HUES6 (cell line): ENCODE measurements around the gene ACOT7.

Experiments used
- H3K27ac ChIP-seq: 2 replicates; pipeline ENCODE4 v1.7.0; 2013; ENCODE audit warnings: low read depth, mild to moderate bottlenecking, low read length, inconsistent platforms
- H3K27me3 ChIP-seq: 2 replicates; pipeline ENCODE4 v1.6.1; 2013; ENCODE audit warnings: low read length; ENCODE audit not compliant: control insufficient read depth, insufficient read depth
- H3K36me3 ChIP-seq: 2 replicates; pipeline ENCODE4 v1.6.1; 2013; ENCODE audit warnings: low read length; ENCODE audit not compliant: control insufficient read depth, insufficient read depth
- H3K4me1 ChIP-seq: 2 replicates; pipeline ENCODE4 v1.6.1; 2013; ENCODE audit warnings: low read length; ENCODE audit not compliant: control insufficient read depth, insufficient read depth
- H3K4me3 ChIP-seq: 2 replicates; pipeline ENCODE4 v1.5.1; 2013; ENCODE audit warnings: low read depth, low read length
- H3K9ac ChIP-seq: one replicate; pipeline ENCODE4 v1.6.1; 2013; ENCODE audit warnings: mild to moderate bottlenecking, low read length
- H3K9me3 ChIP-seq: 2 replicates; pipeline ENCODE4 v1.6.1; 2013; ENCODE audit warnings: low read depth, low read length; ENCODE audit not compliant: control insufficient read depth, insufficient read depth

ACOT7 gene

GRCh38 chr1:6301526-6301925 lies 92.0 kb downstream of the ACOT7 start:
- H3K27me3 ChIP-seq, result no peaks in the 10 kb centered on the region
- no peak overlapping the region for H3K9ac ChIP-seq
- no peak overlapping the region for H3K27ac ChIP-seq
- peaks cover 4% of the 10 kb centered on the region; the same call in 1 of the 2 replicates for H3K9me3 ChIP-seq
- no peak overlapping the region for H3K4me3 ChIP-seq
- peaks cover 22% of the 10 kb centered on the region for H3K36me3 ChIP-seq
- H3K4me1 ChIP-seq, result no peaks in the 10 kb centered on the region

DNA sequence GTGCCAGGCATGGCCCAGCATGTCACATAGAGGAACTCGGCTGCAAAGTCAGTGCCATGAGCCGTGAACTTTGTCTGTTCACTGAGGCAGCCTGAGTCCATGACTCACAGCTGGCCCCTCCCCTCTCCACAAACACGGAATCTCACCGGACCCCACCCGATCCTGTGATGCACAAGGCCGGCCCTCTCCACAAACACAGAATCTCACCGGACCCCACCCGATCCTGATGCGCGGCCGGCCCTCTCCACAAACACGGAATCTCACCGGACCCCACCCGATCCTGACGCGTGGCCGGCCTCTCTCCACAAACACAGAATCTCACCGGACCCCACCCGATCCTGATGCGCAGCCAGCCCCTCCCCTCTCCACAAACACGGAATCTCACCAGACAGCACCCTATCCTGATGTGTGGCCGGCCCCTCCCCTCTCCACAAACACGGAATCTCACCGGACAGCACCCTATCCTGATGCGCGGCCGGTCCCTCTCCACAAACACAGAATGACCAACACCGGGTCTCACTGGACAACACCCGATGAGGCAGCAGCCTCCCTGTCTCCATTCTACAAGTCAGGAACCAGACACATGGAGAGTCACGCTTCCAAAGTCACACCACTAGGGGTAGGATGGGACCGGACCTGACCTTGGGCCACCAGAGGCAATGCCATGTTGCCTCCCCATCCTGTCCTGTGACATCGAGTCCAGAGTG lies 93.1 kb downstream of the ACOT7 start:
- no peaks in the 10 kb centered on the region for H3K4me1 ChIP-seq
- H3K27me3 ChIP-seq, result no peaks in the 10 kb centered on the region
- H3K9me3 ChIP-seq, result no peaks in the 10 kb centered on the region
- no peak overlapping the region for H3K27ac ChIP-seq
- no peak overlapping the region for H3K4me3 ChIP-seq
- H3K9ac ChIP-seq, result no peak overlapping the region
- H3K36me3 ChIP-seq, result peaks cover 17% of the 10 kb centered on the region; the same call in 1 of the 2 replicates

- Histone ChIP-seq H3K36me3 (peaks cover 20% of the 10 kb centered on the region), H3K27me3 (no peaks in the 10 kb centered on the region), H3K27ac (no peak overlapping the region), H3K9me3 (no peaks in the 10 kb centered on the region), H3K9ac (no peak overlapping the region), H3K4me1 (no peaks in the 10 kb centered on the region), H3K4me3 (no peak overlapping the region)
Observed at GRCh38 chr1:6299557-6300165, 93.9 kb downstream of the ACOT7 start.

DNA sequence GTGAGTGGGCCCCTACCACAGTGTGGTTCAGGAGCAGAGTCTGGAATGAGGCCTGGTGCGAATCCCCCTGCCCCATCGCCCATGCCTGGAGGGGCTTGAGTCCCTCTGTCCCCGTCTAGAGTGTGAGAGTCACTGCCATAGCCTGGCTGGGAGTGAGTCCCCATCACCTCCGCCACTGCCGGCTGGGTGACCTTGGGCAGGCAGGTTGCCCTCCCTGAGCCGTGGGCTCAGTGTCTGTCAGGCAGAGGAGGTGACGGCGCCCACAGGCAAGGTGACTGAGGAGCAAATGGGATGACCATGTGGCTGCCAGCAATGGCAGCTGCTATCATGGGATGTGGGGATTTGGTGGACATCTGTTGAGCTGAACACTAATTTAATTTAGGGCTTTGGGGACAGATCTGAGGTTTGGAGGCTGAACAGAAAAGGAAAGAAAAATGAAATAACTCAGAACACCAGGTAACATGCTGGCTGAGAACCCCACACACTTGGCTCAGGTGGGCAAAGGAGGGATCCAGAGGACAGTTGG lies 94.6 kb downstream of the ACOT7 start:
- Histone ChIP-seq H3K4me1 (no peaks in the 10 kb centered on the region), H3K9ac (no peak overlapping the region), H3K27ac (no peak overlapping the region), H3K36me3 (peaks cover 26% of the 10 kb centered on the region), H3K4me3 (no peak overlapping the region), H3K27me3 (no peaks in the 10 kb centered on the region), H3K9me3 (no peaks in the 10 kb centered on the region)

DNA sequence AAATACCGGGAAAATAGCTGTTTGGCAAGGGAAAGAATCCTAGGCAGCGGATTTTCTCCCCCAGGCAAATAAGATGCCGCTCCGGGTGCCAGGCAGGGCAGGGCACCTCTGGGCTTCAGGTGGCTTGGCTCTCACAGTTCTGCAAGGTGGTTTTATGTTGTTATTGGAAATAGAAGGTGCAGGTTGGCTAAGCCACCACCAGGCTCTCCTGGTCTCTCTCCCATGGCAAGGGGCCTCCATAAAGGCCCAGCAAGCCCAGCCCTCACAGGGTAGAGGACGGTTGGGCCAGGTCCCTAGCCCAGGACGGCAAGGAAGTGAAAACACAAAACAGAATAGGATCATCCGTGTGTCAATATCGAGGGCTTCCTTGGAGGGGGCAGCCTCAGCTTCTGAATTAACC lies 95.0 kb downstream of the ACOT7 start:
- H3K9me3 ChIP-seq, result no peaks in the 10 kb centered on the region
- H3K27me3 ChIP-seq, result no peaks in the 10 kb centered on the region
- H3K4me3 ChIP-seq, result no peak overlapping the region
- H3K27ac ChIP-seq, result no peak overlapping the region
- peaks cover 31% of the 10 kb centered on the region for H3K36me3 ChIP-seq
- no peaks in the 10 kb centered on the region for H3K4me1 ChIP-seq
- H3K9ac ChIP-seq, result no peak overlapping the region

- Histone ChIP-seq H3K9ac (no peak overlapping the region), H3K36me3 (peaks cover 32% of the 10 kb centered on the region), H3K27ac (no peak overlapping the region), H3K27me3 (no peaks in the 10 kb centered on the region), H3K9me3 (no peaks in the 10 kb centered on the region), H3K4me1 (no peaks in the 10 kb centered on the region), H3K4me3 (no peak overlapping the region)
Observed at GRCh38 chr1:6295910-6296309, 97.7 kb downstream of the ACOT7 start.

DNA sequence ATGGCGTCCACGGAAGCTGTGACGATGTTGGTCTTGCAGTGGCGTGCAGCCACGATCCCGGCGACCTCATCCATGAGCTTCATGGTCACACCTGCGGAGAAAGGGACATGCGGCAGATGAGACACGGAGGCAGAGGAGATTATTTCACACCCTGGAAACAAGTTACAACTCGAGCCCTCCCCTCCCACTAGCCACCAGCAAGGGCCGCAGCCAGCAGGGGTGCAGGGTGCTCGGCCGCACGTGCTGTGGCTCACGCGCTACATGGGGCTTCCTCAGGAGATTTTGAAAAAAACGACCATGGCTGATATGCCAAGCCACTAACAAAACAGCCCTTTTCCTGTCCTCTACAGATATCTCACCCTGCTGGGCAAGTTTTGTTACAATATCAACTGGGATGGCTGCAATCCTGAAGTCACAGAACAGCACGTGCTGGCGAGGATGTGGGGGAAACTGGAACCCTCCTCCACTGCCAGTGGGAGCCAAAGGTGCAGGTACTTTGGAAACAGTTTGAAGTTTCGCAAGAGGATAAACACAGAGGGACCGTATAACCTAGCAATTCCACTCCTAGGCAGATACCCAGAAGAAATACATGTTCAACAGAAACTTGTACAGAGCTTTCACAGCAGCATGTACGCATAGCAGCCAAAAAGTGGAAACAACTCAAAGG lies 98.5 kb downstream of the ACOT7 start:
- H3K27ac ChIP-seq, result no peak overlapping the region
- H3K36me3 ChIP-seq, result peaks cover 29% of the 10 kb centered on the region
- no peaks in the 10 kb centered on the region for H3K27me3 ChIP-seq
- H3K9ac ChIP-seq, result no peak overlapping the region
- no peaks in the 10 kb centered on the region for H3K4me1 ChIP-seq
- H3K9me3 ChIP-seq, result no peaks in the 10 kb centered on the region
- H3K4me3 ChIP-seq, result no peak overlapping the region

GRCh38 chr1:6294080-6294889 lies 99.3 kb downstream of the ACOT7 start:
- no peak overlapping the region for H3K27ac ChIP-seq
- H3K36me3 ChIP-seq, result peaks cover 22% of the 10 kb centered on the region
- H3K9me3 ChIP-seq, result no peaks in the 10 kb centered on the region
- no peaks in the 10 kb centered on the region for H3K4me1 ChIP-seq
- H3K27me3 ChIP-seq, result no peaks in the 10 kb centered on the region
- no peak overlapping the region for H3K4me3 ChIP-seq
- no peak overlapping the region for H3K9ac ChIP-seq

- H3K9ac ChIP-seq, result no peak overlapping the region
- no peak overlapping the region for H3K4me3 ChIP-seq
- H3K36me3 ChIP-seq, result peaks cover 29% of the 10 kb centered on the region
- H3K9me3 ChIP-seq, result no peaks in the 10 kb centered on the region
- H3K27me3 ChIP-seq, result no peaks in the 10 kb centered on the region
- no peak overlapping the region for H3K27ac ChIP-seq
- H3K4me1 ChIP-seq, result no peaks in the 10 kb centered on the region
Observed at GRCh38 chr1:6292102-6292501, 101.5 kb downstream of the ACOT7 start.

- no peak overlapping the region for H3K27ac ChIP-seq
- H3K9ac ChIP-seq, result no peak overlapping the region
- H3K4me3 ChIP-seq, result no peak overlapping the region
- H3K4me1 ChIP-seq, result no peaks in the 10 kb centered on the region
- no peaks in the 10 kb centered on the region for H3K27me3 ChIP-seq
- H3K9me3 ChIP-seq, result no peaks in the 10 kb centered on the region
- H3K36me3 ChIP-seq, result peaks cover 18% of the 10 kb centered on the region
Observed at GRCh38 chr1:6288665-6289064, 104.9 kb downstream of the ACOT7 start.
